HepG2 (cell line): ENCODE measurements around the gene VEZF1. TPM values are rescaled to one million over a fixed set of nuclear protein-coding genes. Genes with fewer than 3 reads are reported as not detected.

Experiments used
- ATAC-seq: fragments of 200-7000 bp; cut with Tn5 transposase; 3 replicates; pipeline ENCODE4 v1.9.1; 2020; ENCODE audit warnings: mild to moderate bottlenecking, moderate library complexity
- BruUV-seq: library from RNA; stranded (reverse); fragments of 400-500 nt; replicated peaks from 2 replicates; lab custom pipeline; 2021; lab: Mats Ljungman, UMichigan
- CTCF ChIA-PET: fragments of 300-600 bp; formaldehyde crosslinking; extraction: SDS; loops from one replicate; lab custom pipeline; 2021; ENCODE audit warnings: low total read pairs, inconsistent platforms, low intra/inter-chr PET ratio; lab: Yijun Ruan, JAX
- POLR2A ChIA-PET: fragments of 350-600 bp; sonication (Branson Sonifier 250); formaldehyde crosslinking; loops from one replicate; lab custom pipeline; 2020; ENCODE audit warnings: antibody characterized with exemption, inconsistent platforms; lab: Yijun Ruan, JAX
- DNase-seq: peaks from one replicate; pipeline ENCODE4 v3.0.0-alpha.2; 2015; ENCODE audit warnings: low spot score
- FAIRE-seq: peaks from 3 replicates; lab custom pipeline; 2011; peaks lifted over from hg19 to GRCh38; lab: Jason Lieb, UNC
- H2AFZ ChIP-seq: one replicate; pipeline ENCODE4 v1.6.1; 2011; ENCODE audit warnings: low read length, inconsistent platforms
- H3K27ac ChIP-seq: fragments of 300-600 bp; 3 replicates; pipeline ENCODE4 v1.8.0; 2011; ENCODE audit warnings: mixed run types, mild to moderate bottlenecking, mixed read lengths, low read length, inconsistent platforms; ENCODE audit not compliant: insufficient read depth; ENCODE audit errors: extremely low read length
- H3K27me3 ChIP-seq, 2 experiments: fragments of 200-600 bp in 1 of 2; 2 replicates in 1 of 2; 3 replicates in 1 of 2; pipeline versions ENCODE4 v1.6.0 to v1.8.0; 2011; ENCODE audit warnings: low read length in 2 of 2, mild to moderate bottlenecking in 2 of 2, moderate library complexity in 2 of 2, inconsistent platforms in 1 of 2; ENCODE audit not compliant: insufficient read depth in 2 of 2, control insufficient read depth in 1 of 2
- H3K36me3 ChIP-seq, 2 experiments: fragments of 200-600 bp in 1 of 2; replicated peaks in 1 of 2; 2 replicates in 1 of 2; 3 replicates in 1 of 2; pipeline versions ENCODE4 v1.5.1 to v1.8.0; 2011; ENCODE audit warnings: low read length in 2 of 2, inconsistent platforms in 1 of 2; ENCODE audit not compliant: insufficient read depth in 2 of 2, control insufficient read depth in 1 of 2
- H3K4me1 ChIP-seq: 2 replicates; pipeline ENCODE4 v1.5.1; 2012; ENCODE audit warnings: low read length, inconsistent platforms; ENCODE audit not compliant: insufficient read depth
- H3K4me2 ChIP-seq: 2 replicates; pipeline ENCODE4 v1.6.0; 2011; ENCODE audit warnings: low read depth, low read length, inconsistent platforms
- H3K4me3 ChIP-seq, 3 experiments: fragments of 200-600 bp in 1 of 3; sonication (generic), shearing (Covaris generic) in 1 of 3; replicated peaks in 1 of 3; 2 replicates each; pipeline ENCODE4 v1.5.1; 2011 to 2016; ENCODE audit warnings: low read length in 3 of 3, inconsistent platforms in 2 of 3, low read depth in 2 of 3, mild to moderate bottlenecking in 2 of 3, control low read depth in 1 of 3, mixed read lengths in 1 of 3; ENCODE audit not compliant: insufficient read depth in 1 of 3
- H3K79me2 ChIP-seq: one replicate; pipeline ENCODE4 v1.6.1; 2011; ENCODE audit warnings: low read length, inconsistent platforms; ENCODE audit not compliant: insufficient read depth
- H3K9ac ChIP-seq: 2 replicates; pipeline ENCODE4 v1.6.0; 2011; ENCODE audit warnings: mild to moderate bottlenecking, low read depth, low read length, inconsistent platforms; ENCODE audit not compliant: insufficient read depth
- H3K9me3 ChIP-seq: 2 replicates; pipeline ENCODE4 v1.5.1; 2012; ENCODE audit warnings: mild to moderate bottlenecking, low read length
- H4K20me1 ChIP-seq: 2 replicates; pipeline ENCODE4 v1.6.0; 2011; ENCODE audit warnings: inconsistent platforms, mild to moderate bottlenecking, low read length, moderate library complexity; ENCODE audit not compliant: insufficient read depth
- ADNP ChIP-seq: sonication (generic); formaldehyde crosslinking; IDR thresholded peaks from 2 replicates; pipeline ENCODE4 v1.4.0; 2020; ENCODE audit warnings: missing genetic modification reagents
- GTF3A ChIP-seq: sonication (generic); formaldehyde crosslinking; conservative IDR thresholded peaks from 2 replicates; pipeline ENCODE4 v1.4.0; 2020; ENCODE audit warnings: mild to moderate bottlenecking, missing genetic modification reagents
- HNRNPLL ChIP-seq: fragments of 200-400 bp; formaldehyde crosslinking; IDR thresholded peaks from 2 replicates; pipeline ENCODE4 v1.6.1; 2017; ENCODE audit warnings: mild to moderate bottlenecking, low read depth, low read length; ENCODE audit not compliant: poor library complexity, severe bottlenecking
- MXD3 ChIP-seq: IDR thresholded peaks from 2 replicates; pipeline ENCODE4 v1.6.1; 2016; ENCODE audit warnings: mild to moderate bottlenecking, missing biosample characterization, missing genetic modification reagents
- NFIC ChIP-seq: IDR thresholded peaks from 2 replicates; pipeline ENCODE4 v1.6.1; 2012; ENCODE audit warnings: mild to moderate bottlenecking, low read length, inconsistent platforms
- ONECUT2 ChIP-seq: sonication (generic); formaldehyde crosslinking; IDR thresholded peaks from 2 replicates; pipeline ENCODE4 v1.4.0; 2020; ENCODE audit warnings: missing genetic modification reagents
- SP140L ChIP-seq: sonication (generic); formaldehyde crosslinking; IDR thresholded peaks from 2 replicates; pipeline ENCODE4 v1.4.0; 2020; ENCODE audit warnings: missing genetic modification reagents, borderline replicate concordance
- SRSF9 ChIP-seq: fragments of 200-400 bp; formaldehyde crosslinking; IDR thresholded peaks from 2 replicates; pipeline ENCODE4 v1.6.1; 2018; ENCODE audit warnings: borderline replicate concordance, mild to moderate bottlenecking, low read depth, low read length; ENCODE audit not compliant: insufficient read depth, poor library complexity, severe bottlenecking
- TAF15 ChIP-seq: fragments of 200-400 bp; formaldehyde crosslinking; IDR thresholded peaks from one replicate; pipeline ENCODE4 v1.6.1; 2018; ENCODE audit warnings: mild to moderate bottlenecking, low read depth, low read length; ENCODE audit not compliant: poor library complexity, severe bottlenecking
- ZBTB14 ChIP-seq: sonication (generic); formaldehyde crosslinking; IDR thresholded peaks from 2 replicates; pipeline ENCODE4 v1.4.0; 2020; ENCODE audit warnings: missing genetic modification reagents
- ZIK1 ChIP-seq: sonication (generic); formaldehyde crosslinking; IDR thresholded peaks from 2 replicates; pipeline ENCODE4 v1.5.0; 2020; ENCODE audit warnings: mild to moderate bottlenecking, low read depth, missing genetic modification reagents, borderline replicate concordance
- ZNF230 ChIP-seq: sonication (generic); formaldehyde crosslinking; IDR thresholded peaks from 2 replicates; pipeline ENCODE4 v1.4.0; 2020; ENCODE audit warnings: mild to moderate bottlenecking, missing genetic modification reagents
- ZNF253 ChIP-seq: sonication (generic); formaldehyde crosslinking; IDR thresholded peaks from 2 replicates; pipeline ENCODE4 v1.8.0; 2022; ENCODE audit warnings: mild to moderate bottlenecking, missing genetic modification reagents, borderline replicate concordance
- ZNF557 ChIP-seq: sonication (generic); formaldehyde crosslinking; IDR thresholded peaks from 2 replicates; pipeline ENCODE4 v1.4.0; 2020; ENCODE audit warnings: missing genetic modification reagents
- ZNF558 ChIP-seq: sonication (generic); formaldehyde crosslinking; IDR thresholded peaks from 2 replicates; pipeline ENCODE4 v1.9.0; 2022; ENCODE audit warnings: mild to moderate bottlenecking, missing genetic modification reagents, borderline replicate concordance
- ZNF773 ChIP-seq: sonication (generic); formaldehyde crosslinking; IDR thresholded peaks from 2 replicates; pipeline ENCODE4 v1.4.0; 2020; ENCODE audit warnings: missing genetic modification reagents, borderline replicate concordance
- ZNF780A ChIP-seq: sonication (generic); formaldehyde crosslinking; IDR thresholded peaks from 2 replicates; pipeline ENCODE4 v1.8.0; 2022; ENCODE audit warnings: mild to moderate bottlenecking, missing genetic modification reagents, moderate library complexity
- WGBS: methylation state at CpG from one replicate; pipeline ENCODE4 v1.1.6; 2017; ENCODE audit warnings: low lambda C conversion rate; 5-methylcytosine and 5-hydroxymethylcytosine counted together
- in situ Hi-C: cut with HindIII; loops from 2 replicates; pipeline ENCODE4 v1.10.0; 2017; ENCODE audit warnings: low pct_unique_long_range_greater_than_20kb; ENCODE audit not compliant: extremely low pct_ligation_motif_present
- intact Hi-C: fragments of 100-400 bp; cut with micrococcal nuclease; formaldehyde crosslinking; loops from one replicate; pipeline ENCODE4 v1.10.0; 2022; ENCODE audit not compliant: unreplicated experiment
- polyA plus RNA-seq, 8 experiments: library from polyadenylated mRNA; depleted of rRNA in 3 of 8; stranded (reverse) in 7 of 8; unstranded in 1 of 8; fragments of >200 nt; fragmentation: Illumina TruSeq in 4 of 8; extraction: Trizol in 4 of 8; gene quantifications; 2 replicates each; pipeline versions ENCODE4 v1.2.1 to v1.2.3, GENCODE V29; 2011 to 2016; ENCODE audit warnings: low read depth in 4 of 8, missing spikeins in 1 of 8, mixed read lengths in 1 of 8; ENCODE audit not compliant: insufficient read depth in 1 of 8
- total RNA-seq, 5 experiments: library from RNA; depleted of rRNA; stranded (reverse); fragments of >200 nt; fragmentation: Illumina TruSeq; extraction: Trizol; gene quantifications; 2 replicates each; pipeline ENCODE4 v1.2.3, GENCODE V29; 2016; ENCODE audit warnings: low read depth in 1 of 5

Gene VEZF1
- total and polyA plus RNA-seq, 2 of the 13 experiments (the other 11 are each of a cell fraction or from before 2014, with no cell fraction given) = 45.9 to 49.7 TPM

GRCh38 chr17:57930239-57930638, 57.8 kb downstream of the VEZF1 start:
- DNase-seq (no peak), FAIRE-seq (no peak), ATAC-seq (no peak)
- Histone ChIP-seq H3K4me3 (no peak overlapping the region), H3K27me3 (no peaks in the 10 kb centered on the region), H2AFZ (no peak overlapping the region), H3K36me3 (no peaks in the 10 kb centered on the region), H4K20me1 (no peaks in the 10 kb centered on the region), H3K9me3 (no peaks in the 10 kb centered on the region), H3K4me2 (no peak overlapping the region), H3K79me2 (peaks cover 3% of the 10 kb centered on the region), H3K4me1 (peaks cover 55% of the 10 kb centered on the region), H3K9ac (no peak overlapping the region), H3K27ac (no peak overlapping the region)
- BruUV-seq = no TSS peak
- intact Hi-C loops (no loop called here), in situ Hi-C loops (no loop called here)
- 95% methylated on average over 5 of the region's 5 CpGs for WGBS
- CTCF ChIA-PET = no interaction called here
- POLR2A ChIA-PET = no interaction called here
- TF ChIP-seq ZBTB14 (CRISPR knock-in tag) (no peak), GTF3A (no peak), ZNF253 (CRISPR knock-in tag) (no peak), ZIK1 (no peak), SP140L (no peak), ADNP (CRISPR knock-in tag) (no peak), ZNF773 (no peak), HNRNPLL (no peak), ZNF557 (CRISPR knock-in tag) (no peak), ONECUT2 (CRISPR knock-in tag) (no peak), TAF15 (no peak), SRSF9 (no peak), MXD3 (CRISPR knock-in tag) (no peak), ZNF780A (CRISPR knock-in tag) (no peak), ZNF230 (CRISPR knock-in tag) (no peak), ZNF558 (CRISPR knock-in tag) (no peak), NFIC (no peak)
